Heart left ventricle (tissue), 16 donors: ENCODE data around the gene MYOF. TPM values are rescaled to one million over a fixed set of nuclear protein-coding genes. Genes with fewer than 3 reads are reported as not detected.
"Not testable (repeated sequence)": the region's sequence is repeated elsewhere in the genome, so short reads cannot be mapped to it uniquely, and the experiment has no call there.

ENCODE experiments used
- ATAC-seq, 4 donors: fragments of 200-7000 bp; cut with Tn5 transposase; one replicate each; pipeline ENCODE4 v1.9.1; 2020 to 2022; ENCODE audit warnings: moderate library complexity in 4 of 4, mild to moderate bottlenecking in 3 of 4, moderate number of reproducible peaks in 1 of 4
- DNase-seq, 5 donors: peaks; one replicate each; pipeline ENCODE4 v3.0.0-alpha.2; 2020
- H3K27ac ChIP-seq, 12 donors: fragments of 200-600 bp; sonication (generic) in 4 of 12; one replicate each; pipeline versions ENCODE4 v1.5.0 to v1.8.0; 2016 to 2022; ENCODE audit warnings: mild to moderate bottlenecking in 2 of 12
- H3K27me3 ChIP-seq, 9 donors: fragments of 200-600 bp; sonication (generic) in 2 of 9; one replicate each; pipeline versions ENCODE4 v1.5.1 to v1.8.0; 2016 to 2022; ENCODE audit warnings: mild to moderate bottlenecking in 3 of 9
- H3K36me3 ChIP-seq, 9 donors: fragments of 200-600 bp; sonication (generic) in 2 of 9; one replicate each; pipeline versions ENCODE4 v1.5.0 to v1.8.0; 2018 to 2022; ENCODE audit warnings: mild to moderate bottlenecking in 2 of 9
- H3K4me1 ChIP-seq, 12 donors: fragments of 200-600 bp; sonication (generic) in 4 of 12; one replicate each; pipeline versions ENCODE4 v1.5.0 to v1.8.0; 2016 to 2022; ENCODE audit warnings: mild to moderate bottlenecking in 3 of 12
- H3K4me3 ChIP-seq, 12 donors: fragments of 200-600 bp; sonication (generic) in 4 of 12; one replicate each; pipeline versions ENCODE4 v1.5.0 to v1.8.0; 2017 to 2022; ENCODE audit warnings: mild to moderate bottlenecking in 9 of 12, moderate library complexity in 4 of 12
- H3K9me3 ChIP-seq, 12 donors: fragments of 200-600 bp; sonication (generic) in 4 of 12; one replicate each; pipeline versions ENCODE4 v1.5.0 to v1.8.0; 2016 to 2022; ENCODE audit warnings: mild to moderate bottlenecking in 1 of 12
- CTCF ChIP-seq, 12 donors: fragments of 200-600 bp; sonication (generic) in 4 of 12; IDR thresholded peaks; one replicate each; pipeline versions ENCODE4 v1.5.0 to v1.8.0; 2018 to 2022; ENCODE audit warnings: antibody characterized with exemption in 12 of 12, mild to moderate bottlenecking in 5 of 12
- POLR2A ChIP-seq, 2 donors: fragments of 450-650 bp; IDR thresholded peaks; one replicate each; pipeline ENCODE4 v1.6.1; 2017; ENCODE audit warnings: antibody characterized with exemption in 2 of 2, mild to moderate bottlenecking in 2 of 2, moderate library complexity in 2 of 2
- WGBS, 4 donors: extraction: QIAGEN DNeasy Blood & Tissue Kit in 2 of 4; methylation state at CpG; one replicate each; pipeline versions ENCODE4 v1.1.5 to v1.1.7; 2013 to 2018; 5-methylcytosine and 5-hydroxymethylcytosine counted together
- intact Hi-C, 10 donors: fragments of 100-400 bp; cut with DNase I; formaldehyde crosslinking; loops; one replicate each; pipeline versions ENCODE4 v1.11.1 to v1.14.2; 2022
- polyA plus RNA-seq, 2 donors: library from polyadenylated mRNA; stranded (reverse); fragments of 200-250 nt; gene quantifications; one replicate each; pipeline ENCODE4 v1.2.3, GENCODE V29; 2013
- total RNA-seq, 9 donors: library from RNA; depleted of rRNA in 2 of 9; stranded (reverse); fragments of >200 nt in 2 of 9; fragmentation: NEBNext Ultra II Directional in 3 of 9; extraction: Animal tissue kit (Norgen Biotek cat#: 25700) in 3 of 9; gene quantifications; one replicate each; pipeline versions ENCODE4 v1.1.0 to v1.2.4, GENCODE V29; 2016 to 2023
- donor health status: ischemic (EF 13 %, LVEDD 7.1; RV severe dilation, severe dysfunction).
- donor health status: healthy with polysubstance abuse.
- donor health status: DM: no; HTN: yes; CAD: no.
- donor health status: DM: no; HTN: no; CAD: no.
- donor health status: ischemic (EF 25% LVEDD 6.9; RV normal size, moderate dysfunction).
- donor health status: ischemic (EF 25% LVEDD 5.7; RV mildly dilated, moderate dysfunction).
- donor health status: healthy.
- donor health status: DM: yes; HTN: yes; CAD: no.
- donor health status: ischemic (EF 35%, LVEDD 5.7; RV mildly dilated, moderate dysfunction).
- donor health status: nonischemic (EF 11% LVEDD 7.7; RV severe dilation, severe dysfunction).
- donor health status: DM: yes; HTN: yes; CAD: no.
- donor health status: PGD.
- donor health status: ischemic (EF 29% LVEDD 5.4; RV normal size, mild dysfunction).
- donor health status: nonischemic (EF 23%, LVEDD 6.1; RV moderate dilation, normal function).

MYOF gene
- total and polyA plus RNA-seq, 11 donors = 13.2 to 64.5 (median 21.6) TPM

DNA sequence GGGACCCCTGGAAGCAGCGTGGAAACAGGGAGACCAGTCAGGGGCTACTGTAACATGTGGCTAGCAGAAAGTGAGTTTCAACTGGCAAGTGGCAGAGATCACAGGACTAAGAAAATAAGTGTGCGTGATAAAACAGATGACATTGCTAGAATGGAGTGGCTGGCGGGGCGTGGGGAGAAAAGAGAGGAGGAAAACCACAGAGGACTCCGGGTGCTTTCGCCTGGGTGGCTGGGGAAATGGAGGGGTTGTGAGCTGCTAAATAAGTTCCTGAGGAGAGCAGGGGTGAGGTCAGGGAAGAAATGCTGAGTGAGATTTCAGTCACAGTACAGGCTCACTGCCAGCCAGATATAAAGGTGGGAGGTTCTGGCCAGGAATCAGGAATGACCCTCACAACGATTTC is 166.9 kb downstream of the MYOF start:
- intact Hi-C loops = no loop called here
- Histone ChIP-seq H3K4me3 (no peak overlapping the region), H3K36me3 (peaks cover 0 to 100% (median 94%) of the 10 kb centered on the region in 9 donors)

DNA sequence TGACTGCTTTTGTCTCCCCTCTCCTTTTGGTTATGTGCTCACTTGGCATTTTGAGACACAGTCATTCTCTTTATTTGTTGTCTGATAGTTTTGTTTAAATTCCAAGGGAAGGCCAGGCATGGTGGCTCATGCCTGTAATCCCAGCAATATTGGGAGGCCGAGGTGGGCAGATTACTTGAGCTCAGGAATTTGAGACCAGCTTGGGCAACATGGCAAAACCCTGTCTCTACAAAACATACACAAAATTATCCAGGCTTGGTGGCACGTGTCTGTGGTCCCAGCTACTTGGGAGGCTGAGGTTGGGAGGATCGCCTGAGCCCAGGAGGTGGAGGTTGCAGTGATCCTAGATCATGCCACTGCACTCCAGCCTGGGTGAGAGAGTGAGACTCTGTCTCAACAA is 167.5 kb downstream of the MYOF start:
- H3K9me3 ChIP-seq, H3K27ac ChIP-seq, DNase-seq, intact Hi-C loops, H3K27me3 ChIP-seq, H3K4me3 ChIP-seq, ATAC-seq, H3K4me1 ChIP-seq: not testable (repeated sequence)
- WGBS, 4 donors = 82 to 92% (median 91%) methylated on average over 3 of the region's 3 CpGs
- peaks cover 0 to 100% (median 94%) of the 10 kb centered on the region in 9 donors for H3K36me3 ChIP-seq

More for the DNA sequence above, 166.9 kb downstream of the MYOF start:
- Histone ChIP-seq H3K4me1 (no peaks in the 10 kb centered on the region), H3K27me3 (no peaks in the 10 kb centered on the region), H3K9me3 (no peaks in the 10 kb centered on the region), H3K27ac (no peak overlapping the region)
- DNase-seq (no peak), ATAC-seq (no peak)
- TF ChIP-seq POLR2A (IDR thresholded peaks at IDR 0.05) = no peak
- WGBS, 4 donors = 68 to 78% (median 74%) methylated on average over 7 of the region's 7 CpGs

GRCh38 chr10:93313798-93314197 is 168.3 kb downstream of the MYOF start:
- 85 to 91% (median 90%) methylated on average over 7 of the region's 7 CpGs for WGBS, 4 donors
- peaks cover 0 to 100% (median 94%) of the 10 kb centered on the region in 9 donors for H3K36me3 ChIP-seq
- intact Hi-C loops = no loop called here

DNA sequence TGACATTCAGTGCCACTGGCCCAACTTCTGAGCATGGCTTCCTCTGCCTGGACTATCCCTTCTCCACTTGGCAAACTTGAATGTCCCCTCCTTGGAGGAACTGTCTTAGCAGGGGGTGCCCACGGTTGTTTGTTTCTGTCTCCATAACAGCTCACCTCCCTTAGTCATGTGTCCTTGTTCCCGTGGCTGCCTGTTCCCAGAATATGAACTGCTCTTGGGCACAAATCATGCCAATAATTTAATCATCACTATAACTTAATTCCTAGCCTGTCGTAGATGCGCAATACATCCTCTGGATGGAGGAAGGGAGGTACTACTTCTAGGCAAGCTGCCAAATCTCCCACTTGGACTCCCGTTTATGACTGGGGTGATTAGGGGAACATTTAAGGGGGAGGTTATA is 173.1 kb downstream of the MYOF start:
- WGBS, 4 donors = 22 to 42% (median 34%) methylated on average over 5 of the region's 5 CpGs
- intact Hi-C loops = no loop called here
- TF ChIP-seq POLR2A (IDR thresholded peaks at IDR 0.05) (no peak), CTCF (IDR thresholded peaks at IDR 0.05) (no peak)
- Histone ChIP-seq H3K4me1 (no peaks in the 10 kb centered on the region), H3K9me3 (no peaks in the 10 kb centered on the region), H3K4me3 (no peak overlapping the region), H3K27me3 (no peaks in the 10 kb centered on the region), H3K27ac (no peak overlapping the region), H3K36me3 (peaks cover 0 to 87% (median 70%) of the 10 kb centered on the region in 9 donors)
- no peak for DNase-seq
- ATAC-seq = peak; percentile 42 to 78 (median 56)

More at GRCh38 chr10:93313798-93314197, 168.3 kb downstream of the MYOF start:
- Histone ChIP-seq H3K4me3 (no peak overlapping the region), H3K9me3 (no peaks in the 10 kb centered on the region), H3K4me1 (no peaks in the 10 kb centered on the region), H3K27me3 (no peaks in the 10 kb centered on the region), H3K27ac (no peak overlapping the region)
- ATAC-seq (no peak), DNase-seq (no peak)
- TF ChIP-seq CTCF (IDR thresholded peaks at IDR 0.05) = no peak
- TF ChIP-seq POLR2A (IDR thresholded peaks at IDR 0.05) = no peak

GRCh38 chr10:93305122-93305521 is 177.0 kb downstream of the MYOF start:
- no peak for DNase-seq
- no peak for ATAC-seq
- no peak for TF ChIP-seq CTCF (IDR thresholded peaks at IDR 0.05)
- no peak for TF ChIP-seq POLR2A (IDR thresholded peaks at IDR 0.05)
- Histone ChIP-seq H3K27ac (no peak overlapping the region), H3K4me1 (no peaks in the 10 kb centered on the region), H3K27me3 (no peaks in the 10 kb centered on the region), H3K4me3 (no peak overlapping the region), H3K9me3 (no peaks in the 10 kb centered on the region), H3K36me3 (peaks cover 0 to 47% (median 34%) of the 10 kb centered on the region in 9 donors)
- whole genome bisulfite sequencing, 4 donors = 81 to 94% (median 87%) methylated on average over 3 of the region's 3 CpGs
- intact Hi-C loops = no loop called here
